ENCODE measurements around the gene ALDH2. TPM values are rescaled to one million over a fixed set of nuclear protein-coding genes. Genes with fewer than 3 reads are reported as not detected.

The ALDH2 gene
- total and polyA plus RNA-seq, 2 of the 8 experiments (the other 6 are each of a cell fraction or from before 2014, with no cell fraction given): 25.4 to 43.8 TPM

GRCh38 chr12:111816065-111816615 is 49.4 kb downstream of the ALDH2 start:
- Histone ChIP-seq H3K36me3 (ENCODE audit: control insufficient read depth in 2 of 4, insufficient read depth in 4 of 4, low read length in 3 of 4) (no peaks in the 10 kb centered on the region), H3K9me3 (ENCODE audit: insufficient read depth in 2 of 2, low read depth in 1 of 2, low read length in 1 of 2) (no peaks in the 10 kb centered on the region), H2AFZ (ENCODE audit: low read length) (no peak overlapping the region), H3K18ac (ENCODE audit: extremely low read depth, low read length) (no peak overlapping the region), H4K8ac (ENCODE audit: extremely low read depth, insufficient read depth, low read length) (no peak overlapping the region), H3K4me2 (ENCODE audit: insufficient read depth in 1 of 2, low read depth in 2 of 2, low read length in 2 of 2) (no peak overlapping the region), H3K27ac (ENCODE audit: low read depth, low read length) (no peak overlapping the region), H2BK120ac (replicated peaks; ENCODE audit: low read depth, low read length) (no peak overlapping the region), H2BK12ac (ENCODE audit: low read depth, low read length) (no peak overlapping the region), H2AK5ac (ENCODE audit: low read depth, low read length) (no peak overlapping the region), H3K4me3 (ENCODE audit: extremely low read depth in 1 of 4, insufficient read depth in 2 of 4, low read depth in 3 of 4, low read length in 4 of 4) (no peak overlapping the region), H3K4me1 (replicated peaks in 1 of 4; ENCODE audit: control insufficient read depth in 3 of 4, insufficient read depth in 4 of 4, low read length in 3 of 4) (peaks cover 0 to 2% (median 0%) of the 10 kb centered on the region in 4 experiments; a peak in 1 of 7 replicates), H3K79me1 (ENCODE audit: low read depth, low read length) (no peaks in the 10 kb centered on the region), H4K91ac (replicated peaks; ENCODE audit: insufficient read length, low read length) (no peak overlapping the region), H3K23ac (ENCODE audit: insufficient read length) (no peak overlapping the region), H4K20me1 (replicated peaks in 1 of 2; ENCODE audit: control insufficient read depth in 1 of 2, insufficient read depth in 2 of 2, low read length in 2 of 2) (no peaks in the 10 kb centered on the region), H3K14ac (ENCODE audit: insufficient read length) (no peak overlapping the region), H3K56ac (replicated peaks; ENCODE audit: insufficient read length, low read depth, low read length) (no peak overlapping the region), H2BK20ac (ENCODE audit: low read length) (no peak overlapping the region), H3K9ac (replicated peaks in 1 of 4; ENCODE audit: extremely low read depth in 1 of 4, low read depth in 3 of 4, low read length in 3 of 4) (no peak overlapping the region), H3K79me2 (ENCODE audit: control insufficient read depth in 1 of 2, insufficient read depth in 2 of 2, low read length in 2 of 2) (no peaks in the 10 kb centered on the region), H2BK15ac (ENCODE audit: low read length) (no peak overlapping the region), H4K5ac (ENCODE audit: insufficient read length, low read depth, low read length) (no peak overlapping the region), H3K27me3 (replicated peaks in 1 of 4; ENCODE audit: control insufficient read depth in 3 of 4, extremely low read depth in 1 of 4, insufficient read depth in 3 of 4, low read length in 3 of 4) (no peaks in the 10 kb centered on the region), H2BK5ac (ENCODE audit: low read depth, low read length) (no peak overlapping the region), H3K23me2 (ENCODE audit: low read depth, low read length) (no peaks in the 10 kb centered on the region), H3K4ac (replicated peaks; ENCODE audit: insufficient read length, low read depth, low read length) (no peak overlapping the region)
- ChIA-PET POLR2A (ENCODE audit: partially characterized antibody) (interaction anchor here (0.8 to 2.0 kb wide), 4 partner anchors 10 to 293 kb away, joined by 3 to 6 read pairs (median 4); partner anchors contain the start of genes MAPKAPK5 and NAA25), CTCF (ENCODE audit: partially characterized antibody) (interaction anchor here (0.5 to 9.0 kb wide), 8 partner anchors 20 to 213 kb away, joined by 3 to 165 read pairs (median 3); no protein-coding TSS in a partner anchor)
- DNase-seq (ENCODE audit: low read depth in 1 of 2, low spot score in 2 of 2): no peak
- no peak for FAIRE-seq
- WGBS, 2 experiments (ENCODE audit: extremely low coverage in 1 of 2, insufficient coverage in 1 of 2, insufficient read length in 1 of 2, insufficient replicate concordance in 2 of 2, low coverage in 1 of 2, low lambda C conversion rate in 2 of 2, missing lambda C conversion rate in 1 of 2): 94% methylated on average over 6 of the region's 6 CpGs; no CpG with 5 or more reads in 1 of the 2 experiments
- no peak for TF ChIP-seq CTCF (IDR thresholded peaks at IDR 0.05; ENCODE audit: control extremely low read depth in 1 of 3, insufficient read depth in 1 of 3, low read depth in 1 of 3, low read length in 3 of 3)
- no peak for TF ChIP-seq EP300 (IDR thresholded peaks at IDR 0.05; ENCODE audit: borderline replicate concordance in 1 of 2, low read depth in 2 of 2, low read length in 2 of 2)
- no peak for TF ChIP-seq CHD2 (IDR thresholded peaks at IDR 0.05; ENCODE audit: low read length)
- no peak for TF ChIP-seq TEAD4 (IDR thresholded peaks at IDR 0.05; ENCODE audit: low read depth, low read length)
- no peak for TF ChIP-seq ZNF274 (IDR thresholded peaks at IDR 0.05; ENCODE audit: borderline replicate concordance, extremely low read depth, low read length)
- TF ChIP-seq JUN (IDR thresholded peaks at IDR 0.05; ENCODE audit: low read depth, low read length): no peak
- TF ChIP-seq RFX5 (IDR thresholded peaks at IDR 0.05; ENCODE audit: borderline replicate concordance, low read depth, low read length): no peak
- no peak for TF ChIP-seq HDAC2 (IDR thresholded peaks at IDR 0.05; ENCODE audit: borderline replicate concordance in 1 of 2, low read depth in 2 of 2, low read length in 2 of 2)
- TF ChIP-seq MAX (IDR thresholded peaks at IDR 0.05): no peak
- TF ChIP-seq TBP (IDR thresholded peaks at IDR 0.05; ENCODE audit: low read depth, low read length): no peak
